Testis (tissue), 2 donors: ENCODE measurements around the gene PDGFB.

Source experiments
- CTCF ChIP-seq, 3 experiments: fragments of 450-650 bp in 2 of 3; fragments of 200-600 bp in 1 of 3; sonication (generic) in 1 of 3; IDR thresholded peaks; one replicate each; pipeline ENCODE4 v1.5.1; 2016 to 2019; ENCODE audit warnings: antibody characterized with exemption in 3 of 3, mild to moderate bottlenecking in 2 of 3, moderate library complexity in 1 of 3
- POLR2A ChIP-seq: fragments of 450-650 bp; IDR thresholded peaks from one replicate; pipeline ENCODE4 v1.6.1; 2017; ENCODE audit warnings: antibody characterized with exemption, mild to moderate bottlenecking, moderate library complexity

- TF ChIP-seq CTCF (IDR thresholded peaks at IDR 0.05) (no peak), POLR2A (no peak)
Measured at GRCh38 chr22:39183991-39184585, 60.7 kb downstream of the PDGFB start.
